Astrocyte of the cerebellum (primary cell): ENCODE measurements around the gene PRPF19.
"Not testable (repeated sequence)": the region's sequence is repeated elsewhere in the genome, so short reads cannot be mapped to it uniquely, and the experiment has no call there.

Experiments used
- DNase-seq: peaks from one replicate; pipeline ENCODE4 v3.0.0-alpha.2; 2011; ENCODE audit warnings: low read depth
- H3K4me3 ChIP-seq: 2 replicates; pipeline ENCODE4 v1.5.1; 2011; ENCODE audit warnings: mild to moderate bottlenecking, low read depth, low read length, moderate library complexity
- CTCF ChIP-seq: IDR thresholded peaks from 2 replicates; pipeline ENCODE4 v1.5.1; 2012; ENCODE audit warnings: low read length, low read depth, moderate library complexity, mild to moderate bottlenecking; ENCODE audit errors: missing control alignments
- in situ Hi-C: cut with HindIII; loops from 2 replicates; pipeline ENCODE4 v1.10.0; 2017; ENCODE audit warnings: low sequenced_read_pairs

Gene PRPF19

GRCh38 chr11:60912223-60912850 lies 6.0 kb upstream of the PRPF19 start:
- no peak overlapping the region for H3K4me3 ChIP-seq
- TF ChIP-seq CTCF: no peak
- no peak for DNase-seq
- in situ Hi-C loops: no loop called here

DNA sequence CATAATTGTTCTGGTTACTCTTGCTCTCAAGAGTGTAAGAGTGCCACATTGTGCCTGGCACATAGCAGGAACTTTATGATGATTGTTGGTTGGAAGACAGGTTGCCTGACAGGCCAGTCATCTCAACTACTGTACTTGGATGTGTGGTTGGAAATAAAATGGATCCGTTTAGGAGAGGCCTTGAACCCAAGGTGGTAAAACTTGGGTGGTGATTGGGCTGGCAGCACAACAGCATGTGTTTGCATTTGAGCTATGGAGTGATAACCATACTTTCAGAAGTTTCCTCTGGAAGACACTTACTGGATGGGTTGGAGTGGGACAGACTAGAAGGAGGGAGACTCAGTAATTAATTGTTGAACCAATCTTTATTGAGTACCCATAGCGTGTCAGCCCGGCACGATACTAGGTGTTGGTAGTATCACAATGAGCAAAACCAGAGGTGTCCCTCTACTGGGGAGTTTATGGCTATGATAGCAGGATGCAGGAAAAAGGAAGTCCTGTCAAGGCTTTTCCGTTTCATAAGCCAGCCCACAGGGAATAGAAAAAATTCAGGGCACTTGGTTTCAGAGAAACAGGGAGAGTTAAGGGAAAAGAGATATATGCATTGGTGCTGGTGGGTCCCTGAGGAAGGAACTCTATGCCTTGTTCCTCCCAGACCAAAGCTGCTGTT lies 4.5 kb upstream of the PRPF19 start:
- in situ Hi-C loops: no loop called here
- no peak for DNase-seq
- TF ChIP-seq CTCF: no peak
- H3K4me3 ChIP-seq: no peak overlapping the region

DNA sequence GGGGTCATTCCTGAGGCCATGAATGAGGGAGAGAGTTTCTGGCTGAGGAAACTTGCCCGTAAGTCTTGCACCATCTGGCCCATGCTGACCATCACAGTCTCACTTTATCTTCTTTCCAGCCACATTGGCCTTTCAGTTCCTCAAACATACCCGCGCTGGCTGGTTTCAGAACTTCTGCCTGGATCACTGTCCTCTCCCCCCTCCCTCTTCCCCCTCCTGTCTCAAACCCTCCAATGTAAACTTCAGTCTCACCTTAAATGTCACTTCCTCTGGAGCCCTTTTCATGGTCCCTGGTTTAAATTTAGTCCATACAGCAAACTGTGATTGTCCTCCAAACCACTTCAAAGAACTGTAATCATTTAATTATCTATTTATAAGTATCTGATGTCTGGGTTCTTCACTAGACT lies 3.9 kb upstream of the PRPF19 start:
- TF ChIP-seq CTCF: no peak
- H3K4me3 ChIP-seq: no peak overlapping the region
- no peak for DNase-seq
- in situ Hi-C loops: no loop called here

DNA sequence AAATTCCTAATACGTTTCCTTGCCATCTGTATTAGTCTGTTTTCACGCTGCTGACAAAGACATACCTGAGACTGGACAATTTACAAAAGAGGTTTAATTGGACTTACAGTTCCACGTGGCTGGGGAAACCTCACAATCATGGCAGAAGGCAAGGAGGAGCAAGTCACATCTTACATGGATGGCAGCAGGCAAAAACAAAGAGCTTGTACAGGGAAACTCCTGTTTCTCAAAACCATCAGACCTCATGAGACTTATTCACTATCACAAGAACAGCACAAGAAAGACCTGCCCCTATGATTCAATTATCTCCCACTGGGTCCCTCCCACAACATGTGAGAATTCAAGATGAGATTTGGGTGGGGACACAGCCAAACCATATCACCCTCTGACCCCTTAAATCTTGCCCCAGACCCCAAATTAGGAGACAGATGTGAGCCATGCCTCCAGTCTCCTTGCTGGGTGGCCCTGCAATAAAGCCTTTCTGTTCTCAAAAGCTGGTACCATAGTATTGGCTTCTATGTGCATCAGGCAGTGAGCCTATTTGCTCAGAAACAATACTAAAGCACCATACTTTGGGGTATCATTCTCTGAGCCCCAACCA lies 3.4 kb upstream of the PRPF19 start:
- DNase-seq, in situ Hi-C loops, H3K4me3 ChIP-seq: not testable (repeated sequence)

DNA sequence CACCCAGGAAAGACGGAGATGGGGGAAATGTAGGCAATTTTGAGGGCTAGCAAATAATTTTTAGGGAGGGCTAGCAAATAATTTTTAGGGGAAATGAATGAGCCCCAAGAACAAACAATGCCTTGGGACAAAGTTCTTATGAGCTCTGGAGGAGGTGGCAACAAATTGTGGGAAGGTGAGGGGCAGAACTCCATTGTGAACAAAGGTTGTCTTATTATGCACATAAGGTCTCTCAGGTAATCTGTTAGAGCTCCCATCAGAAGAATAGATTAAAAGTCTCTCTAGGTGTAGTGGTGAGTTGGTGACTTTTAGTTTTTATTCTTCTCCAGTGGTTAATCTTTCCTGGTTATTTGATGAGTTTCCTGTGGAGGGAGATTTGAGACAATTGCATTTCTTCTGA lies 2.4 kb upstream of the PRPF19 start:
- DNase-seq: no peak
- in situ Hi-C loops: no loop called here
- TF ChIP-seq CTCF: no peak
- no peak overlapping the region for H3K4me3 ChIP-seq

DNA sequence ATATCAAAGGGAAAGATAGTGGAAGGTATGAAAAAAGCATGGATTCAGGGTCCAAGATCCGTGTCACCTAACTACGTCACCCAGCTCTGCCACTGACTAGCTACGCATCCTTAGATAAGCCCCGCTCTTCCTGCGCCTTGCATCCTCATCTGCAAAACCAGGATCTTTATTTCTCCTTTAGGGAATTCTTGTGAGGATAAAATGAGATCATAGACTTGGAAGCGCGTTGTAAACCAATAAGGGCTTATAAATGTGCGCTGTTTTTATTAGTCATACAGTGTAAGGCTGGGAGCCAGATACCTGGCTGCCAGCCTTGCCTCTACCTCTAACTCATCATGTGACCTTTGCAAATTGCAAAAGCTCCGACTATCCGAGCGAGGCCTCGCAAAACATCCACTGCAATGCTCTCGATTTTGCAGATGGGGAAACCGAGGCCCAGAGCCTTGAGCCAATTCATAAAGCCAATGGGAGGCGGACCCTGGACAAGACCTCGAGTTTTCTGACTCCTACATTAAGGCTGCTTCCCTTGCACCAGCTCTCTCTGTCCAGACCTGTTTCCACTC lies 753 bp downstream of the PRPF19 start:
- DNase-seq: no peak
- TF ChIP-seq CTCF: no peak
- in situ Hi-C loops: no loop called here
- H3K4me3 ChIP-seq: peak overlapping the region; percentile 77

GRCh38 chr11:60905047-60905446 lies 1.3 kb downstream of the PRPF19 start:
- H3K4me3 ChIP-seq: peak overlapping the region; percentile 77

More at GRCh38 chr11:60905047-60905446, 1.3 kb downstream of the PRPF19 start:
- TF ChIP-seq CTCF: no peak
- in situ Hi-C loops: no loop called here
- DNase-seq: no peak
